Parathyroid adenoma (tissue), 2 donors: ENCODE results near the gene LAMC2.

ENCODE experiments used
- H2AFZ ChIP-seq: fragments of 300-600 bp; sonication (generic); one replicate; pipeline ENCODE4 v1.7.0; 2017; ENCODE audit warnings: antibody characterized with exemption, mild to moderate bottlenecking
- H3K27ac ChIP-seq: fragments of 300-600 bp; sonication (generic); one replicate; pipeline ENCODE4 v1.7.0; 2017
- H3K27me3 ChIP-seq: fragments of 300-600 bp; sonication (generic); one replicate; pipeline ENCODE4 v1.7.0; 2017; ENCODE audit warnings: low read length; ENCODE audit not compliant: control insufficient read depth, insufficient read depth
- H3K36me3 ChIP-seq: fragments of 300-600 bp; sonication (generic); one replicate; pipeline ENCODE4 v1.7.0; 2017; ENCODE audit warnings: low read length; ENCODE audit not compliant: control insufficient read depth, insufficient read depth
- H3K4me1 ChIP-seq: fragments of 300-600 bp; sonication (generic); one replicate; pipeline ENCODE4 v1.7.0; 2017; ENCODE audit warnings: control low read depth
- H3K4me2 ChIP-seq: fragments of 300-600 bp; sonication (generic); one replicate; pipeline ENCODE4 v1.7.0; 2017; ENCODE audit warnings: low read length
- H3K4me3 ChIP-seq: fragments of 300-600 bp; sonication (generic); one replicate; pipeline ENCODE4 v1.7.0; 2017; ENCODE audit warnings: low read depth, low read length
- H3K79me2 ChIP-seq: fragments of 300-600 bp; sonication (generic); one replicate; pipeline ENCODE4 v1.7.0; 2017; ENCODE audit warnings: control low read depth
- H3K9ac ChIP-seq: fragments of 300-600 bp; sonication (generic); one replicate; pipeline ENCODE4 v1.7.0; 2017; ENCODE audit warnings: mild to moderate bottlenecking
- H3K9me3 ChIP-seq: fragments of 300-600 bp; sonication (generic); one replicate; pipeline ENCODE4 v1.7.0; 2017; ENCODE audit warnings: low read length; ENCODE audit not compliant: control insufficient read depth
- CTCF ChIP-seq: fragments of 300-600 bp; sonication (generic); IDR thresholded peaks from one replicate; pipeline ENCODE4 v1.7.0; 2017; ENCODE audit warnings: antibody characterized with exemption, mild to moderate bottlenecking
- donor health status: primary hyperparathyroidism.

The LAMC2 gene

DNA sequence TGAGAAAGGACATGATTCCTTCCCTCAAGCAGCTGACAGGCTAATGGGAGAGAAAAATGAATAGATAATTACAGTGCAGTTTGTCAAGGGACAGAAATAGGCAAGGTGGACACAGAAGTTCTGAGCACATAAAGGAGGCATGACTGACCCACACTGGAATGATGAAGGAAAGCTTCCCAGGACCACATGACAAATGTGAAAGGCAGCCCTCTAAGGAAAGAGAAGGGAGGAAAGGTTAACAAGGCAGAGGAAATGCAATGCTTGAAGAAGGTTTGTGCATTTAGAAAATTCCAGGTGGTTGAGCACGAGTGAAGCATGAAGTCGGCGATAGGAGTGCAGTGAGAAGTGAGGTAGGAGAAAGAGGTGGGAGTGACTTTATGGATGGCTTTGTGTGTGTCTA is 37.4 kb downstream of the LAMC2 start:
- no peaks in the 10 kb centered on the region for H3K79me2 ChIP-seq
- H3K27me3 ChIP-seq, result no peaks in the 10 kb centered on the region
- no peak overlapping the region for H3K9ac ChIP-seq
- no peak overlapping the region for H3K27ac ChIP-seq
- no peak overlapping the region for H2AFZ ChIP-seq
- H3K4me1 ChIP-seq, result no peaks in the 10 kb centered on the region
- no peaks in the 10 kb centered on the region for H3K9me3 ChIP-seq
- no peak overlapping the region for H3K4me2 ChIP-seq
- no peaks in the 10 kb centered on the region for H3K36me3 ChIP-seq
- no peak for TF ChIP-seq CTCF
- no peak overlapping the region for H3K4me3 ChIP-seq

GRCh38 chr1:183226361-183226760 is 40.3 kb downstream of the LAMC2 start:
- Histone ChIP-seq H3K79me2 (no peaks in the 10 kb centered on the region), H3K9ac (no peak overlapping the region), H3K27ac (no peak overlapping the region), H3K4me3 (no peak overlapping the region), H3K4me2 (no peak overlapping the region), H3K9me3 (no peaks in the 10 kb centered on the region), H2AFZ (no peak overlapping the region), H3K27me3 (no peaks in the 10 kb centered on the region), H3K36me3 (no peaks in the 10 kb centered on the region), H3K4me1 (no peaks in the 10 kb centered on the region)
- TF ChIP-seq CTCF, result no peak

GRCh38 chr1:183226963-183227362 is 40.9 kb downstream of the LAMC2 start:
- H3K4me1 ChIP-seq, result no peaks in the 10 kb centered on the region
- no peaks in the 10 kb centered on the region for H3K27me3 ChIP-seq
- TF ChIP-seq CTCF, result no peak
- H3K4me2 ChIP-seq, result peak overlapping the region; percentile 23
- no peak overlapping the region for H3K27ac ChIP-seq
- no peaks in the 10 kb centered on the region for H3K9me3 ChIP-seq
- no peaks in the 10 kb centered on the region for H3K36me3 ChIP-seq
- H2AFZ ChIP-seq, result no peak overlapping the region
- no peak overlapping the region for H3K9ac ChIP-seq
- no peak overlapping the region for H3K4me3 ChIP-seq
- no peaks in the 10 kb centered on the region for H3K79me2 ChIP-seq

DNA sequence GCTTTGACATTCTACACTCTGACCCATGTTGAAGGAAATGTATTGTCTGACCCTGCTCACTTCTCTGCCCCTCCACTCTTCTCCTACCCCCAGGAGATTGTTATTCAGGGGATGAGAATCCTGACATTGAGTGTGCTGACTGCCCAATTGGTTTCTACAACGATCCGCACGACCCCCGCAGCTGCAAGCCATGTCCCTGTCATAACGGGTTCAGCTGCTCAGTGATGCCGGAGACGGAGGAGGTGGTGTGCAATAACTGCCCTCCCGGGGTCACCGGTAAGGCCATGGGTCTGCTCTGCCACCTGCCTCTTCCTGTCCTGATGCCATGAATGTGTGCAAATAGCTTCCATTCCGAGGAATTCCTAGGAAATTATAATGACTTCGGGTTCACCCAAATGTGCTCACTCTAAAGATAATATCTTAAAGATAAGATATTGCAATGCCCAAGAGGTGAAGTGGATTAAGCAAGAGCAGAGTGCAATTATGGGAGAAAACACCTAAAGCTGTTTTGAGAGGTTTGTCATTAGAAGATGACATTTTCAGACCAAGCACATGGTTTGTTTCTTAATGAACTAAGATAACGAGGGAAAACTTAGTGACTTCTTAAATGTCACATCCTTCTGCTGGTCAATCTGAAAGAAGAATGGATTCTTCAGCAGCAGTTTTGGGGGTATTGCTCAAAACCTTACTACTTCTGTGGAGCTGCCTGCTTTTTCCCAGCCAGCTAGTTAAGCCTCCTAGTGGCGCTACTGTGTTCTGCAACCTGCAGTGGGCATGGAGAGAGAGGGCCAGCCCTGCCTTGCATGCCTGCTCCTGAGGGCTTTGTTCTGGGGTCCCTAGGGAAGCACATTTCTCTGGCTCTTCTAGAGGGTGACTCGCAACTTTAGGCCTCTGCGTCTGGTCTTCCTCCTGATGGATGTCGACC is 41.6 kb downstream of the LAMC2 start:
- no peak overlapping the region for H2AFZ ChIP-seq
- H3K27ac ChIP-seq, result no peak overlapping the region
- H3K9me3 ChIP-seq, result no peaks in the 10 kb centered on the region
- no peak overlapping the region for H3K9ac ChIP-seq
- no peak overlapping the region for H3K4me3 ChIP-seq
- no peak overlapping the region for H3K4me2 ChIP-seq
- no peaks in the 10 kb centered on the region for H3K79me2 ChIP-seq
- no peaks in the 10 kb centered on the region for H3K4me1 ChIP-seq
- H3K36me3 ChIP-seq, result no peaks in the 10 kb centered on the region
- peak; percentile 20 for TF ChIP-seq CTCF
- no peaks in the 10 kb centered on the region for H3K27me3 ChIP-seq
